ENCODE data around the gene CMTM5.

CMTM5 gene

DNA sequence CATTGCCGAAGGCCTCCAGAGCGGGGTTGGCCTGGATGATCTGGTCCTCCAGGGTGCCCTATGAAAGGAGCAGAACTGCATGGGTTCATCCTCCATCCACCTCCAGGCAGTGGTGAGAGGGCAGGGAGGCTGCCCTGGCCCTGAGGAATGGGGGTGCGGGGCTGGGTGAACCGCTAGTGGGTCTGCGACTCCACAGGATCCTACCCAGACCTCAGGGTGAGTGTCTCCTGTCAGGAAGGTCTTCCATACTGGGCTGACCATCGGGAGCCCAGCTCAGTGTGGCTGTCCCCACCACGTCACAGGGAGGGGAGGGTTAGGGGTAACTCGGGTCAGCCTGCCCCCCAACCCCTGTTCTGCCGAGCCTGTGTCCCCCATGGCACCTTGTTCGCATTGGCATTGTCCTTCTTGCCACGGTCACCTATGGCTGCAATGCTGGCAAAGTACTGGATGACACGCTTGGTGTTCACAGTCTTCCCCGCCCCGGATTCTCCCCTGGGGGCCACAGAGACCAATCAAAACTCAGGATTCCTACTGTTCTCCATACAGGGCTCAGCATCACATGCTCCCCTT is 27.6 kb downstream of the CMTM5 start:
- Histone ChIP-seq H3K27ac (ENCODE audit: low read length) (no peak overlapping the region), H3K9me3 (ENCODE audit: insufficient read depth, low read length) (no peaks in the 10 kb centered on the region), H3K4me1 (ENCODE audit: low read length) (peaks cover 50% of the 10 kb centered on the region), H3K36me3 (replicated peaks; ENCODE audit: low read depth, low read length) (no peaks in the 10 kb centered on the region), H3K79me2 (ENCODE audit: low read length) (no peaks in the 10 kb centered on the region), H4K20me1 (ENCODE audit: insufficient read depth, low read length) (no peaks in the 10 kb centered on the region), H3K4me3 (ENCODE audit: low read length) (no peak overlapping the region), H2AFZ (ENCODE audit: low read depth, low read length) (no peak overlapping the region), H3K9ac (ENCODE audit: low read length) (no peak overlapping the region), H3K27me3 (ENCODE audit: low read depth, low read length) (no peaks in the 10 kb centered on the region; the same call in 1 of the 2 replicates), H3K4me2 (ENCODE audit: low read length) (no peak overlapping the region)
- TF ChIP-seq EZH2phosphoT487 (IDR thresholded peaks at IDR 0.05; ENCODE audit: low read depth): no peak
- TF ChIP-seq, protein P1, sequence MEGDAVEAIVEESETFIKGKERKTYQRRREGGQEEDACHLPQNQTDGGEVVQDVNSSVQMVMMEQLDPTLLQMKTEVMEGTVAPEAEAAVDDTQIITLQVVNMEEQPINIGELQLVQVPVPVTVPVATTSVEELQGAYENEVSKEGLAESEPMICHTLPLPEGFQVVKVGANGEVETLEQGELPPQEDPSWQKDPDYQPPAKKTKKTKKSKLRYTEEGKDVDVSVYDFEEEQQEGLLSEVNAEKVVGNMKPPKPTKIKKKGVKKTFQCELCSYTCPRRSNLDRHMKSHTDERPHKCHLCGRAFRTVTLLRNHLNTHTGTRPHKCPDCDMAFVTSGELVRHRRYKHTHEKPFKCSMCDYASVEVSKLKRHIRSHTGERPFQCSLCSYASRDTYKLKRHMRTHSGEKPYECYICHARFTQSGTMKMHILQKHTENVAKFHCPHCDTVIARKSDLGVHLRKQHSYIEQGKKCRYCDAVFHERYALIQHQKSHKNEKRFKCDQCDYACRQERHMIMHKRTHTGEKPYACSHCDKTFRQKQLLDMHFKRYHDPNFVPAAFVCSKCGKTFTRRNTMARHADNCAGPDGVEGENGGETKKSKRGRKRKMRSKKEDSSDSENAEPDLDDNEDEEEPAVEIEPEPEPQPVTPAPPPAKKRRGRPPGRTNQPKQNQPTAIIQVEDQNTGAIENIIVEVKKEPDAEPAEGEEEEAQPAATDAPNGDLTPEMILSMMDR (IDR thresholded peaks at IDR 0.05; ENCODE audit: low read depth, low read length): no peak

DNA sequence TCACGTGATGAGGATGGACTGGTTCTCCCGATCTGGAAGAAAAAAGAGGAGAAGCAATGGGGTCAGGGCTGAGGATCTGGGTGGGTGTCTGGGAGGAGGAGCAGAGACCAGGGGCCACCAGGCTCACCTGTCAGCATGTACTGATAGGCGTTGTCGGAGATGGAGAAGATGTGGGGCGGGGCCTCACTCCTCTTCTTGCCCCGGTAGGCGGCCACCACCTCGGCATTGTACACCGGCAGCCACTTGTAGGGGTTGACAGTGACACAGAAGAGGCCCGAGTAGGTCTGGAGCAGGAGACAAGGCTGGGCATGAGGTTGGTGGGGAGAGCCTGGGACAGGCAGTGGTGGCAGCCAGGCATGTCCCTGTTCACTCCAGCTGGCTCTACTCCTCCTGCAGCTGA is 28.2 kb downstream of the CMTM5 start:
- H3K27me3 ChIP-seq (ENCODE audit: low read depth, low read length): no peaks in the 10 kb centered on the region; the same call in 1 of the 2 replicates
- H3K9me3 ChIP-seq (ENCODE audit: insufficient read depth, low read length): no peaks in the 10 kb centered on the region
- no peaks in the 10 kb centered on the region for H4K20me1 ChIP-seq (ENCODE audit: insufficient read depth, low read length)

DNA sequence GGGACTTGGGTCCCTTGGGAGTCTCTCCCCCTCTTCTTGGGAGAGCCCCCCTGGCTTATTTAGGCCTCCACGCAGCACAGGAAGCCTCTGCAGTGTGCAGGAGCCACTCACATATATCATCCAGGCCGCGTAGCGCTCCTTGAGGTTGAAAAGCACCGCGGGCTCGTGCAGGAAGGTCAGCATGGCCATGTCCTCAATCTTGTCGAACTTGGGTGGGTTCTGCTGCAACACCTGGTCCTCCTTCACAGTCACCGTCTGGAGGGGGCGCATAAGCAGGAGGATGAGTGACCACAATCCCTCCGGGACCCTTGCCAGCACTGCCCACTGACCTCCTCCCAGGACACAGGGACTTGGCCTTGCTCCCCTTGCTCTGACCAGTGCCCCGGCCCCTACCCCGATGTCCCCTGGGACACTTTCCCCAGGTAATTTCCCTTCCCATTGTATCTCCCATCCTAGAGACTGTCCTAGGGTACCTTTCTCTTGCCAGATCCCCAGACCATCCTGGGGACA is 28.7 kb downstream of the CMTM5 start:
- H3K9me3 ChIP-seq (ENCODE audit: insufficient read depth, low read length): no peaks in the 10 kb centered on the region
- H3K4me1 ChIP-seq (ENCODE audit: low read length): peaks cover 60% of the 10 kb centered on the region
- H3K27ac ChIP-seq (ENCODE audit: low read length): no peak overlapping the region
- TF ChIP-seq, protein P1 (IDR thresholded peaks at IDR 0.05; ENCODE audit: low read depth, low read length): no peak
- TF ChIP-seq EZH2phosphoT487 (IDR thresholded peaks at IDR 0.05; ENCODE audit: low read depth): no peak
- no peak overlapping the region for H3K9ac ChIP-seq (ENCODE audit: low read length)
- no peaks in the 10 kb centered on the region for H4K20me1 ChIP-seq (ENCODE audit: insufficient read depth, low read length)
- no peaks in the 10 kb centered on the region for H3K79me2 ChIP-seq (ENCODE audit: low read length)
- no peaks in the 10 kb centered on the region; the same call in 1 of the 2 replicates for H3K27me3 ChIP-seq (ENCODE audit: low read depth, low read length)
- H3K4me3 ChIP-seq (ENCODE audit: low read length): no peak overlapping the region
- no peak overlapping the region for H2AFZ ChIP-seq (ENCODE audit: low read depth, low read length)
- no peaks in the 10 kb centered on the region for H3K36me3 ChIP-seq (replicated peaks; ENCODE audit: low read depth, low read length)
- H3K4me2 ChIP-seq (ENCODE audit: low read length): no peak overlapping the region

More for the DNA sequence above, 28.2 kb downstream of the CMTM5 start:
- no peak overlapping the region for H3K4me3 ChIP-seq (ENCODE audit: low read length)
- no peak overlapping the region for H3K9ac ChIP-seq (ENCODE audit: low read length)
- H2AFZ ChIP-seq (ENCODE audit: low read depth, low read length): no peak overlapping the region
- H3K27ac ChIP-seq (ENCODE audit: low read length): no peak overlapping the region
- H3K4me1 ChIP-seq (ENCODE audit: low read length): peaks cover 57% of the 10 kb centered on the region
- no peaks in the 10 kb centered on the region for H3K36me3 ChIP-seq (replicated peaks; ENCODE audit: low read depth, low read length)
- H3K79me2 ChIP-seq (ENCODE audit: low read length): no peaks in the 10 kb centered on the region
- H3K4me2 ChIP-seq (ENCODE audit: low read length): no peak overlapping the region
- TF ChIP-seq, protein P1 (IDR thresholded peaks at IDR 0.05; ENCODE audit: low read depth, low read length): no peak
- no peak for TF ChIP-seq EZH2phosphoT487 (IDR thresholded peaks at IDR 0.05; ENCODE audit: low read depth)

DNA sequence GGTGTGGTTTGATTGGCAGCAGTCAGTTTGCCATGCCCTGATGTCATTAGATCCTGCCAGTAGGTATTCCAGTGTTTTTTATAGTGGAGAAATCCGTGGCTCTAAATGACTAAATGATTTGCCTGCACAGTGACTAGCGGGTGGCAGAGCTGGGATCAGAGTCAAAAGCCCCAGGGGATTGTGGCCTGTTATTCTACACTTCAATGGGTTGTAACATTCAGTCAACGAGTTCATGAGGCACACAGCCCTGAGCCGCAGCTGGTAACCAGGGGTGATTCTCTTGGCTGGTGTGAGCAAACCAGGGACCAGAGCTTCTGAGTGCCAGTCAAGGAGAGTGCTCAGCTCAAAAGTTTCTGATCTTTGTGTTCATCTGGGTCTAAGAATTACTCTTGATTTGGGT is 29.4 kb downstream of the CMTM5 start:
- Histone ChIP-seq H3K4me3 (ENCODE audit: low read length) (no peak overlapping the region), H3K36me3 (replicated peaks; ENCODE audit: low read depth, low read length) (no peaks in the 10 kb centered on the region), H3K4me1 (ENCODE audit: low read length) (peaks cover 55% of the 10 kb centered on the region), H2AFZ (ENCODE audit: low read depth, low read length) (no peak overlapping the region), H3K27ac (ENCODE audit: low read length) (no peak overlapping the region), H3K9ac (ENCODE audit: low read length) (no peak overlapping the region), H4K20me1 (ENCODE audit: insufficient read depth, low read length) (no peaks in the 10 kb centered on the region), H3K9me3 (ENCODE audit: insufficient read depth, low read length) (no peaks in the 10 kb centered on the region), H3K27me3 (ENCODE audit: low read depth, low read length) (no peaks in the 10 kb centered on the region; the same call in 1 of the 2 replicates), H3K4me2 (ENCODE audit: low read length) (peak overlapping the region; percentile 20; the same call in 1 of the 2 replicates), H3K79me2 (ENCODE audit: low read length) (no peaks in the 10 kb centered on the region)
- TF ChIP-seq EZH2phosphoT487 (IDR thresholded peaks at IDR 0.05; ENCODE audit: low read depth): no peak
- TF ChIP-seq, protein P1 (IDR thresholded peaks at IDR 0.05; ENCODE audit: low read depth, low read length): no peak

Measured in OCI-LY3 (cell line).